SK-N-SH (cell line): ENCODE measurements around the gene C18orf63. TPM values are rescaled to one million over a fixed set of nuclear protein-coding genes. Genes with fewer than 3 reads are reported as not detected.

Experiments used
- CTCF ChIA-PET: fragments of 300-600, 350-600 bp; formaldehyde crosslinking; extraction: SDS; loops from one replicate; lab custom pipeline; 2021; lab: Yijun Ruan, JAX
- POLR2A ChIA-PET: fragments of 350-600 bp; sonication (Branson Sonifier 250); formaldehyde crosslinking; extraction: SDS; loops from one replicate; lab custom pipeline; 2020; ENCODE audit warnings: antibody characterized with exemption, inconsistent platforms; lab: Yijun Ruan, JAX
- DNase-seq: peaks from one replicate; pipeline ENCODE4 v3.0.0; 2012
- H2AFZ ChIP-seq: fragments of 200-600 bp; sonication (generic); 2 replicates; pipeline ENCODE4 v1.8.1; 2016; ENCODE audit warnings: antibody characterized with exemption, mild to moderate bottlenecking, low read depth
- H3F3A ChIP-seq: fragments of 200-600 bp; sonication (generic); replicated peaks from 2 replicates; pipeline ENCODE3; 2016; ENCODE audit warnings: antibody characterized with exemption, mild to moderate bottlenecking; ENCODE audit not compliant: insufficient read depth
- H3K27ac ChIP-seq, 2 experiments: fragments of 200-500 bp in 1 of 2; fragments of 200-600 bp in 1 of 2; sonication (Bioruptor generic) in 1 of 2; sonication (generic), shearing (Covaris generic) in 1 of 2; 2 replicates each; pipeline versions ENCODE4 v1.5.1 to v1.6.1; 2014 to 2016; ENCODE audit warnings: low read depth in 2 of 2, inconsistent platforms in 1 of 2, low read length in 1 of 2, mild to moderate bottlenecking in 1 of 2, mixed read lengths in 1 of 2
- H3K27me3 ChIP-seq: fragments of 200-600 bp; sonication (generic), shearing (Covaris generic); 2 replicates; pipeline ENCODE4 v1.6.1; 2016; ENCODE audit warnings: mixed run types; ENCODE audit not compliant: insufficient read depth
- H3K36me3 ChIP-seq, 2 experiments: fragments of 200-500 bp in 1 of 2; fragments of 200-600 bp in 1 of 2; sonication (Bioruptor generic) in 1 of 2; sonication (generic) in 1 of 2; replicated peaks in 1 of 2; 2 replicates each; pipeline versions ENCODE3 to v1.5.1; 2014 to 2016; ENCODE audit warnings: low read length in 1 of 2, mild to moderate bottlenecking in 1 of 2; ENCODE audit not compliant: insufficient read depth in 2 of 2, control insufficient read depth in 1 of 2
- H3K4me1 ChIP-seq, 2 experiments: fragments of 200-500 bp in 1 of 2; fragments of 200-600 bp in 1 of 2; sonication (Bioruptor generic) in 1 of 2; sonication (generic), shearing (Covaris generic) in 1 of 2; 2 replicates each; pipeline versions ENCODE4 v1.5.1 to v1.6.1; 2014 to 2016; ENCODE audit warnings: low read depth in 1 of 2, low read length in 1 of 2, mixed run types in 1 of 2; ENCODE audit not compliant: insufficient read depth in 2 of 2, control insufficient read depth in 1 of 2
- H3K4me2 ChIP-seq: fragments of 200-600 bp; sonication (generic), shearing (Covaris generic); 2 replicates; pipeline ENCODE4 v1.6.1; 2017; ENCODE audit warnings: mixed run types
- H3K4me3 ChIP-seq, 2 experiments: fragments of 200-500 bp in 1 of 2; fragments of 200-600 bp in 1 of 2; sonication (Bioruptor generic) in 1 of 2; sonication (generic), shearing (Covaris generic) in 1 of 2; 2 replicates each; pipeline versions ENCODE4 v1.5.1 to v1.8.1; 2014 to 2016; ENCODE audit warnings: low read depth in 2 of 2, inconsistent platforms in 1 of 2, low read length in 1 of 2, mild to moderate bottlenecking in 1 of 2, mixed read lengths in 1 of 2, moderate library complexity in 1 of 2
- H3K79me2 ChIP-seq: fragments of 200-600 bp; sonication (generic); 2 replicates; pipeline ENCODE4 v1.8.1; 2017; ENCODE audit warnings: mild to moderate bottlenecking; ENCODE audit not compliant: insufficient read depth
- H3K9ac ChIP-seq: fragments of 200-600 bp; sonication (generic); 2 replicates; pipeline ENCODE4 v1.6.1; 2017; ENCODE audit warnings: mixed run types
- H3K9me2 ChIP-seq: fragments of 200-600 bp; sonication (generic); 2 replicates; pipeline ENCODE4 v1.6.1; 2017; ENCODE audit warnings: mixed run types
- H3K9me3 ChIP-seq: fragments of 200-600 bp; sonication (generic); 2 replicates; pipeline ENCODE4 v1.6.1; 2017; ENCODE audit warnings: mixed run types, mild to moderate bottlenecking, moderate library complexity
- H4K20me1 ChIP-seq: fragments of 200-600 bp; sonication (generic); 2 replicates; pipeline ENCODE4 v1.6.1; 2017; ENCODE audit warnings: mild to moderate bottlenecking, mixed run types; ENCODE audit not compliant: insufficient read depth
- CHD2 ChIP-seq: fragments of 150-350 bp; IDR thresholded peaks from 2 replicates; pipeline ENCODE4 v1.6.1; 2018; ENCODE audit warnings: low read length; ENCODE audit not compliant: partially characterized antibody
- FOSL2 ChIP-seq: IDR thresholded peaks from 2 replicates; pipeline ENCODE4 v1.4.0; 2012; ENCODE audit warnings: low read depth, mild to moderate bottlenecking, moderate library complexity, borderline replicate concordance
- GABPA ChIP-seq: IDR thresholded peaks from 2 replicates; pipeline ENCODE4 v1.4.0; 2012; ENCODE audit warnings: low read depth, mild to moderate bottlenecking
- GATA2 ChIP-seq: sonication (generic); formaldehyde crosslinking; IDR thresholded peaks from 2 replicates; pipeline ENCODE4 v1.5.0; 2020; ENCODE audit warnings: mild to moderate bottlenecking, missing genetic modification reagents
- MXI1 ChIP-seq: IDR thresholded peaks from 2 replicates; pipeline ENCODE4 v1.6.1; 2012; ENCODE audit warnings: mild to moderate bottlenecking, low read depth, low read length, improper control_type of control experiment
- NFIC ChIP-seq: IDR thresholded peaks from 2 replicates; pipeline ENCODE4 v1.4.0; 2012; ENCODE audit warnings: borderline replicate concordance
- POLR2AphosphoS5 ChIP-seq: IDR thresholded peaks from 2 replicates; pipeline ENCODE4 v1.6.1; 2012; ENCODE audit warnings: low read depth, low read length
- RCOR1 ChIP-seq: fragments of 150-350 bp; IDR thresholded peaks from 2 replicates; pipeline ENCODE4 v1.6.1; 2017; ENCODE audit warnings: antibody characterized with exemption, low read length
- SMC3 ChIP-seq: IDR thresholded peaks from 2 replicates; pipeline ENCODE4 v1.6.1; 2012; ENCODE audit warnings: low read depth, low read length, improper control_type of control experiment
- TCF12 ChIP-seq: IDR thresholded peaks from 2 replicates; pipeline ENCODE4 v1.4.0; 2012
- YY1 ChIP-seq: IDR thresholded peaks from 2 replicates; pipeline ENCODE4 v1.4.0; 2012; ENCODE audit warnings: low read depth, mild to moderate bottlenecking
- WGBS: methylation state at CpG from one replicate; pipeline ENCODE4 v1.1.6; 2017; ENCODE audit warnings: low lambda C conversion rate; 5-methylcytosine and 5-hydroxymethylcytosine counted together
- polyA plus RNA-seq, 3 experiments: library from polyadenylated mRNA; depleted of rRNA; stranded (reverse); fragments of >200 nt; gene quantifications; 2 replicates each; pipeline ENCODE4 v1.2.3, GENCODE V29; 2012
- TF ChIP-seq, protein P1 (sequence below): IDR thresholded peaks from 2 replicates; pipeline ENCODE4 v1.4.0; 2012; ENCODE audit warnings: low read depth
- TF ChIP-seq, protein P2 (sequence below): fragments of 150-350 bp; IDR thresholded peaks from 2 replicates; pipeline ENCODE4 v1.6.1; 2017; ENCODE audit warnings: antibody characterized with exemption, low read length, low read depth, borderline replicate concordance

C18orf63 gene
- polyA plus RNA-seq, 1 of the 3 experiments (the other 2 are of a cell fraction), result not detected

DNA sequence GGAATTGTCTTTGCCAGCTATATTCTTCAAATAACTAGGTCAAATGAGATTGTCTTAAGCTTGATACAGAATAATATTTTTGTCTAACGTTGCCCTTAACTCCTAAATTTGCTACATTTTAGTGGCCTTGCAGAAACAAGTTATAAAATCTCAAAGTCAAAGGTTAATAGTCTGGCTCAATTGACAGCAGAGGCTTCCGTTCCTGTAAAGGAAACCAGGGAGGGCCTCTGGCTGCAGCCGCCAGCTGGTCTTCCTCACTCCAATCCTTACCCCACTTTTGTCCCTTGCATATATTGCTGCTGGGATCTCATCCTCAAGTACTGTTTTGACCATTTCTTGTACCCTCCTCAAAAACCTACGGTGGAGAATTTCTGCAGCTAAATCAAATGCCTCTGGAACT is 40.9 kb upstream of the C18orf63 start:
- Histone ChIP-seq H2AFZ (no peak overlapping the region), H4K20me1 (no peaks in the 10 kb centered on the region), H3K9me3 (no peaks in the 10 kb centered on the region), H3K79me2 (no peaks in the 10 kb centered on the region), H3K9ac (no peak overlapping the region), H3K9me2 (no peaks in the 10 kb centered on the region), H3K27me3 (no peaks in the 10 kb centered on the region), H3K4me3 (no peak overlapping the region), H3K4me1 (peaks cover 0 to 61% of the 10 kb centered on the region in 2 experiments; a peak in 2 of 4 replicates), H3K4me2 (no peak overlapping the region), H3K27ac (no peak overlapping the region), H3F3A (no peaks in the 10 kb centered on the region), H3K36me3 (no peaks in the 10 kb centered on the region)
- no peak for DNase-seq
- CTCF ChIA-PET, result interaction anchor here (1.3 to 1.7 kb wide), 3 partner anchors 10 to 67 kb away, joined by 4 to 5 read pairs (median 4); no protein-coding TSS in a partner anchor
- TF ChIP-seq SMC3, result no peak
- TF ChIP-seq GATA2 (CRISPR knock-in tag), result no peak
- TF ChIP-seq, protein P1, sequence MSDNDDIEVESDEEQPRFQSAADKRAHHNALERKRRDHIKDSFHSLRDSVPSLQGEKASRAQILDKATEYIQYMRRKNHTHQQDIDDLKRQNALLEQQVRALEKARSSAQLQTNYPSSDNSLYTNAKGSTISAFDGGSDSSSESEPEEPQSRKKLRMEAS, result no peak
- TF ChIP-seq TCF12, result no peak
- POLR2A ChIA-PET, result no interaction called here
- WGBS, result 91% methylated on average over 4 of the region's 4 CpGs

DNA sequence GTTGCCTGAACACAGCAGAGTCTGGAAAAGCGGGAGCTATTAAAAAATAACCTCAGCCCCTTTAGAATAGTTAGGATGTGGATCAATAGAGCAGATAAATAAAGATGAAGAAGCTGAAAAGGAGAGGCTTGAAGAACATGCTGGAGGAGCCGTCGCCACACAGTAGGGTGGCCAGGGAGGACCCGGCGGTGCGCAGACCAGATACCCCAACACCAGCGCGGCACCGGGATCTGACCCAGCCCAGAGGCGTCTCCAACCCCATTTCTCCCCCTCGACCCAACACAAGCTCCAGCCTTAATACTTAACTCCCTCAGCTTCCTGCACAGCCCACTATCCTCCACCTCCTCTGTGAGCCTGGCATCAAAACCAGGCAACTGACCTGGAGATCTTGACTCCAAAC is 39.9 kb upstream of the C18orf63 start:
- Histone ChIP-seq H3K4me3 (no peak overlapping the region), H3K9ac (no peak overlapping the region), H4K20me1 (no peaks in the 10 kb centered on the region), H3K36me3 (no peaks in the 10 kb centered on the region), H2AFZ (no peak overlapping the region), H3K27me3 (no peaks in the 10 kb centered on the region), H3K9me3 (no peaks in the 10 kb centered on the region), H3K4me1 (peaks cover 0 to 56% of the 10 kb centered on the region in 2 experiments; a peak in 2 of 4 replicates), H3K27ac (no peak overlapping the region), H3K4me2 (no peak overlapping the region), H3K9me2 (no peaks in the 10 kb centered on the region), H3F3A (no peaks in the 10 kb centered on the region), H3K79me2 (no peaks in the 10 kb centered on the region)
- ChIA-PET POLR2A (no interaction called here), CTCF (interaction anchor here (0.7 to 2.3 kb wide), 5 partner anchors 9 to 66 kb away, joined by 3 to 6 read pairs (median 4); no protein-coding TSS in a partner anchor)
- TF ChIP-seq TCF12 (no peak), CHD2 (no peak), MXI1 (no peak), NFIC (no peak), YY1 (no peak), RCOR1 (no peak), POLR2AphosphoS5 (no peak)
- TF ChIP-seq, protein P1, result no peak
- WGBS, result 79% methylated on average over 11 of the region's 11 CpGs
- DNase-seq, result no peak

GRCh38 chr18:74276609-74277008 is 39.0 kb upstream of the C18orf63 start:
- Histone ChIP-seq H3K4me3 (no peak overlapping the region), H3K27me3 (no peaks in the 10 kb centered on the region), H3K9me2 (no peaks in the 10 kb centered on the region), H3K9me3 (no peaks in the 10 kb centered on the region), H2AFZ (no peak overlapping the region), H3K4me2 (no peak overlapping the region), H3F3A (no peaks in the 10 kb centered on the region), H3K79me2 (no peaks in the 10 kb centered on the region), H4K20me1 (no peaks in the 10 kb centered on the region), H3K27ac (peak overlapping the region in 1 of 2 experiments; percentile 95; a peak in 2 of 4 replicates), H3K4me1 (peaks cover 0 to 65% of the 10 kb centered on the region in 2 experiments; a peak in 2 of 4 replicates), H3K9ac (no peak overlapping the region), H3K36me3 (no peaks in the 10 kb centered on the region)
- WGBS, result 84% methylated on average over 8 of the region's 10 CpGs
- DNase-seq, result no peak
- CTCF ChIA-PET, result interaction anchor here (0.7 to 2.3 kb wide), 3 partner anchors 8 to 66 kb away, joined by 3 to 6 read pairs (median 5); no protein-coding TSS in a partner anchor
- POLR2A ChIA-PET, result no interaction called here
- no peak for TF ChIP-seq FOSL2
- TF ChIP-seq, protein P2, sequence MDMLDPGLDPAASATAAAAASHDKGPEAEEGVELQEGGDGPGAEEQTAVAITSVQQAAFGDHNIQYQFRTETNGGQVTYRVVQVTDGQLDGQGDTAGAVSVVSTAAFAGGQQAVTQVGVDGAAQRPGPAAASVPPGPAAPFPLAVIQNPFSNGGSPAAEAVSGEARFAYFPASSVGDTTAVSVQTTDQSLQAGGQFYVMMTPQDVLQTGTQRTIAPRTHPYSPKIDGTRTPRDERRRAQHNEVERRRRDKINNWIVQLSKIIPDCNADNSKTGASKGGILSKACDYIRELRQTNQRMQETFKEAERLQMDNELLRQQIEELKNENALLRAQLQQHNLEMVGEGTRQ, result no peak
- TF ChIP-seq GATA2 (CRISPR knock-in tag), result no peak
- no peak for TF ChIP-seq TCF12
- TF ChIP-seq YY1, result no peak
- no peak for TF ChIP-seq GABPA
- no peak for TF ChIP-seq MXI1
